Esophagus squamous epithelium (tissue), 4 donors: Measurements from ENCODE around the gene MBNL2.

Experiments used
- POLR2A ChIP-seq, 4 donors: fragments of 450-650 bp; IDR thresholded peaks; one replicate each; pipeline ENCODE4 v1.6.1; 2017; ENCODE audit warnings: antibody characterized with exemption in 4 of 4, mild to moderate bottlenecking in 4 of 4, moderate library complexity in 3 of 4
- TF ChIP-seq, protein P1 (sequence below), 6 experiments: fragments of 450-650 bp in 4 of 6; fragments of 200-600 bp in 2 of 6; sonication (generic) in 2 of 6; IDR thresholded peaks; one replicate each; pipeline ENCODE4 v1.5.1; 2016 to 2019; ENCODE audit warnings: antibody characterized with exemption in 6 of 6, mild to moderate bottlenecking in 4 of 6, moderate library complexity in 4 of 6

DNA sequence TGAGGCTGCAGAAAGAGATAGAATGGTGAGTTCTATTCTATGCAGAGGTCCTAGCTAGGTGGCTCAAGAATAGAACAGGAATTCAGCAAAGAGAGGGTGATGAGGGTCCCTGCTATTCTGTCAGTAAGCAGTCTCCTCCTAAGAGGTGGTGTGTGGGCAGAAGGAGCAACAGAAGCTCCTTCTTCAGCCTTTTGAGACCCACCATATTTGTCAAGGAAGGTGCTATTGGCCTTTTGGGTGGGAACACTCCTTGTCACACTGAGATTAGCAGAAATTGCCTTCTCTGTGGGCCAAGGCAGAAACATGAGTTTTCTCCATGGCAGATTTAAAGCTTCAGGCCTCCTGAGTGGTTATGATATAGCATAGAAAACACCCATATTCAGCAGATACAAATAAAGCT is 172.4 kb downstream of the MBNL2 start:
- no peak for TF ChIP-seq POLR2A (IDR thresholded peaks at IDR 0.05)
- TF ChIP-seq, protein P1, sequence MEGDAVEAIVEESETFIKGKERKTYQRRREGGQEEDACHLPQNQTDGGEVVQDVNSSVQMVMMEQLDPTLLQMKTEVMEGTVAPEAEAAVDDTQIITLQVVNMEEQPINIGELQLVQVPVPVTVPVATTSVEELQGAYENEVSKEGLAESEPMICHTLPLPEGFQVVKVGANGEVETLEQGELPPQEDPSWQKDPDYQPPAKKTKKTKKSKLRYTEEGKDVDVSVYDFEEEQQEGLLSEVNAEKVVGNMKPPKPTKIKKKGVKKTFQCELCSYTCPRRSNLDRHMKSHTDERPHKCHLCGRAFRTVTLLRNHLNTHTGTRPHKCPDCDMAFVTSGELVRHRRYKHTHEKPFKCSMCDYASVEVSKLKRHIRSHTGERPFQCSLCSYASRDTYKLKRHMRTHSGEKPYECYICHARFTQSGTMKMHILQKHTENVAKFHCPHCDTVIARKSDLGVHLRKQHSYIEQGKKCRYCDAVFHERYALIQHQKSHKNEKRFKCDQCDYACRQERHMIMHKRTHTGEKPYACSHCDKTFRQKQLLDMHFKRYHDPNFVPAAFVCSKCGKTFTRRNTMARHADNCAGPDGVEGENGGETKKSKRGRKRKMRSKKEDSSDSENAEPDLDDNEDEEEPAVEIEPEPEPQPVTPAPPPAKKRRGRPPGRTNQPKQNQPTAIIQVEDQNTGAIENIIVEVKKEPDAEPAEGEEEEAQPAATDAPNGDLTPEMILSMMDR (IDR thresholded peaks at IDR 0.05) = no peak
